H9 (cell line): ENCODE measurements around the gene KIAA1671. TPM values are rescaled to one million over a fixed set of nuclear protein-coding genes. Genes with fewer than 3 reads are reported as not detected.

Source experiments
- DNase-seq: peaks from one replicate; pipeline ENCODE4 v3.0.0-alpha.2; 2017
- H2AFZ ChIP-seq: one replicate; pipeline ENCODE4 v1.6.1; 2013; ENCODE audit warnings: mild to moderate bottlenecking, low read length, control low read depth, moderate library complexity
- H2AK5ac ChIP-seq: 2 replicates; pipeline ENCODE4 v1.6.1; 2013; ENCODE audit warnings: low read length, control low read depth, mixed read lengths; ENCODE audit not compliant: insufficient read length
- H2BK120ac ChIP-seq: one replicate; pipeline ENCODE4 v1.6.1; 2013; ENCODE audit warnings: low read depth, mild to moderate bottlenecking, low read length, control low read depth, inconsistent platforms; ENCODE audit not compliant: poor library complexity, severe bottlenecking
- H2BK12ac ChIP-seq: 2 replicates; pipeline ENCODE4 v1.6.1; 2013; ENCODE audit warnings: low read length, control low read depth, mixed read lengths, low read depth; ENCODE audit not compliant: insufficient read length
- H2BK15ac ChIP-seq: 2 replicates; pipeline ENCODE4 v1.6.1; 2013; ENCODE audit warnings: low read depth, low read length, control low read depth
- H2BK20ac ChIP-seq: one replicate; pipeline ENCODE4 v1.6.1; 2013; ENCODE audit warnings: low read depth, mild to moderate bottlenecking, low read length, control low read depth, inconsistent platforms; ENCODE audit not compliant: poor library complexity, severe bottlenecking
- H2BK5ac ChIP-seq: 2 replicates; pipeline ENCODE4 v1.6.1; 2013; ENCODE audit warnings: low read length, control low read depth, mixed read lengths; ENCODE audit not compliant: insufficient read length
- H3K14ac ChIP-seq: 2 replicates; pipeline ENCODE4 v1.6.1; 2013; ENCODE audit warnings: low read length, control low read depth; ENCODE audit not compliant: insufficient read depth
- H3K18ac ChIP-seq: 2 replicates; pipeline ENCODE4 v1.6.1; 2013; ENCODE audit warnings: low read depth, mild to moderate bottlenecking, mixed read lengths, low read length, control low read depth; ENCODE audit not compliant: insufficient read length
- H3K23ac ChIP-seq: 2 replicates; pipeline ENCODE4 v1.6.1; 2013; ENCODE audit warnings: low read length, control low read depth, mixed read lengths, low read depth; ENCODE audit not compliant: insufficient read length
- H3K23me2 ChIP-seq: 2 replicates; pipeline ENCODE4 v1.6.1; 2013; ENCODE audit warnings: low read depth, mild to moderate bottlenecking, mixed read lengths, low read length, control low read depth; ENCODE audit not compliant: insufficient read length, poor library complexity, severe bottlenecking
- H3K27ac ChIP-seq: 2 replicates; pipeline ENCODE4 v1.5.1; 2013; ENCODE audit warnings: low read length, control low read depth, mixed read lengths, low read depth; ENCODE audit not compliant: insufficient read length
- H3K27me3 ChIP-seq: 2 replicates; pipeline ENCODE4 v1.6.1; 2013; ENCODE audit warnings: low read length, control low read depth, inconsistent platforms; ENCODE audit not compliant: insufficient read depth
- H3K4ac ChIP-seq: 2 replicates; pipeline ENCODE4 v1.6.1; 2013; ENCODE audit warnings: low read depth, mild to moderate bottlenecking, control low read depth, inconsistent platforms, low read length, moderate library complexity
- H3K4me1 ChIP-seq: 2 replicates; pipeline ENCODE4 v1.6.1; 2013; ENCODE audit warnings: low read length, control low read depth, inconsistent platforms; ENCODE audit not compliant: insufficient read depth
- H3K4me2 ChIP-seq: 2 replicates; pipeline ENCODE4 v1.6.1; 2013; ENCODE audit warnings: low read length, control low read depth, mixed read lengths; ENCODE audit not compliant: insufficient read length, insufficient read depth
- H3K56ac ChIP-seq: 2 replicates; pipeline ENCODE4 v1.6.1; 2013; ENCODE audit warnings: low read depth, mild to moderate bottlenecking, mixed read lengths, low read length, control low read depth; ENCODE audit not compliant: insufficient read length
- H3K79me1 ChIP-seq: 2 replicates; pipeline ENCODE4 v1.6.1; 2013; ENCODE audit warnings: low read depth, mild to moderate bottlenecking, moderate library complexity, low read length, control low read depth, inconsistent platforms; ENCODE audit not compliant: insufficient read depth, poor library complexity, severe bottlenecking
- H3K79me2 ChIP-seq: 2 replicates; pipeline ENCODE4 v1.6.1; 2013; ENCODE audit warnings: low read length, control low read depth, inconsistent platforms; ENCODE audit not compliant: insufficient read depth
- H3K9ac ChIP-seq: 2 replicates; pipeline ENCODE4 v1.6.1; 2013; ENCODE audit warnings: low read length, control low read depth, mixed read lengths; ENCODE audit not compliant: insufficient read length; ENCODE audit errors: extremely low read depth
- H3K9me3 ChIP-seq: one replicate; pipeline ENCODE4 v1.6.1; 2013; ENCODE audit warnings: low read depth, low read length, inconsistent platforms; ENCODE audit not compliant: control insufficient read depth
- H3T11ph ChIP-seq: one replicate; pipeline ENCODE4 v1.6.1; 2013; ENCODE audit warnings: mild to moderate bottlenecking, low read length, control low read depth, inconsistent platforms
- H4K20me1 ChIP-seq: one replicate; pipeline ENCODE4 v1.6.1; 2013; ENCODE audit not compliant: control insufficient read depth, insufficient read length, insufficient read depth
- H4K5ac ChIP-seq: 2 replicates; pipeline ENCODE4 v1.6.1; 2013; ENCODE audit warnings: low read depth, mild to moderate bottlenecking, mixed read lengths, low read length, control low read depth; ENCODE audit not compliant: insufficient read length
- H4K8ac ChIP-seq: replicated peaks from 2 replicates; pipeline ENCODE4 v1.6.1; 2013; ENCODE audit warnings: low read length, control low read depth, mixed read lengths, low read depth; ENCODE audit not compliant: insufficient read length
- H4K91ac ChIP-seq: 2 replicates; pipeline ENCODE4 v1.6.1; 2013; ENCODE audit warnings: low read depth, mild to moderate bottlenecking, moderate library complexity, mixed read lengths, low read length, control low read depth; ENCODE audit not compliant: insufficient read length
- H3K27ac Mint-ChIP-seq, 3 experiments: 2 replicates in 2 of 3; 3 replicates in 1 of 3; pipeline ENCODE4 v1.8.0; 2020 to 2021; ENCODE audit warnings: mixed read lengths in 3 of 3, mild to moderate bottlenecking in 1 of 3, moderate library complexity in 1 of 3
- H3K27me3 Mint-ChIP-seq: 2 replicates; pipeline ENCODE4 v1.8.0; 2021; ENCODE audit warnings: low read depth, mild to moderate bottlenecking, moderate library complexity, mixed read lengths
- H3K36me3 Mint-ChIP-seq, 3 experiments: 2 replicates in 2 of 3; 3 replicates in 1 of 3; pipeline ENCODE4 v1.8.0; 2020 to 2021; ENCODE audit warnings: low read depth in 3 of 3, mixed read lengths in 3 of 3; ENCODE audit not compliant: insufficient read depth in 1 of 3
- H3K4me1 Mint-ChIP-seq, 2 experiments: 2 replicates each; pipeline ENCODE4 v1.8.0; 2020; ENCODE audit warnings: mixed read lengths in 2 of 2
- H3K4me3 Mint-ChIP-seq, 2 experiments: 2 replicates in 1 of 2; 3 replicates in 1 of 2; pipeline ENCODE4 v1.8.0; 2020 to 2021; ENCODE audit warnings: mild to moderate bottlenecking in 2 of 2, mixed read lengths in 2 of 2, moderate library complexity in 1 of 2
- H3K9me3 Mint-ChIP-seq, 2 experiments: 2 replicates in 1 of 2; 3 replicates in 1 of 2; pipeline ENCODE4 v1.8.0; 2020; ENCODE audit warnings: mild to moderate bottlenecking in 2 of 2, mixed read lengths in 2 of 2, moderate library complexity in 1 of 2
- CTCF ChIP-seq: fragments of 200-600 bp; sonication (generic); conservative IDR thresholded peaks from 3 replicates; pipeline ENCODE4 v1.8.0; 2021; ENCODE audit warnings: antibody characterized with exemption, mild to moderate bottlenecking
- WGBS: extraction: QIAGEN DNeasy Blood & Tissue Kit; methylation state at CpG from one replicate; pipeline ENCODE4 v1.1.7; 2013; ENCODE audit warnings: missing lambda C conversion rate, low lambda C conversion rate, mixed read lengths; ENCODE audit not compliant: insufficient read length; ENCODE audit errors: extremely low coverage; 5-methylcytosine and 5-hydroxymethylcytosine counted together
- total RNA-seq: library from RNA; stranded (reverse); gene quantifications from 2 replicates; pipeline ENCODE4 v1.2.1, GENCODE V29; 2021

KIAA1671 gene
- total RNA-seq, 1 experiment from 2014 or later, result 22.6 TPM

DNA sequence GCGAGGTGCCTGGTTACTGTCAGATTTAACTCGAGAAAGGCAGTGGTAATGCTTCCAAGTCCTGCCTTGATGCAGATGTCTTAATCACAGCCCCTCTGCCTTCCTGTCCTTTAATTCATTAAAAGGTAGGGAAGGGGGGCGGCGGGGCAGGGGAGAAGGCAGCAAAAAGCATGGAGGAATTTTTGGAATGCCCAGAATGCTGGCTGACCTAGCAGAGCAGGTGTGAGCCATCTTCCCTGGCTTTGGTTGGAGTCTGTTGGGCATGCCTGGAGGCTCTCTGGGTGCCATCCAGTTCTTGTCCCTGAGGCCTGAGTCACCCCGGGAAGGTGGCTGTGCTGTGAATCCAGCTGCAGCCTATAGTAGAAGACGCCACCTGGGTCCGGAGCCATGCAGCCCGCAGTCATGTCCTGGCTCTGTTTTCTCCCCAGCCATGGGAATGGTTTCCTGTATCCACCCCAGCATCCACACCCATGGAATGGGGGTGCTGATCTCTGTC, 15.6 kb downstream of the KIAA1671 start:
- 0 out of 2 replicates have a peak, but pooled peaks cover 3% of the 10 kb centered on the region for H3K79me2 ChIP-seq
- peak overlapping the region; percentile 82 for H4K91ac ChIP-seq
- H3K9me3 ChIP-seq, result no peaks in the 10 kb centered on the region
- peak overlapping the region; percentile 19 for H4K8ac ChIP-seq
- H3K4me1 Mint-ChIP-seq, result peaks cover 44 to 50% of the 10 kb centered on the region in 2 experiments
- H3K56ac ChIP-seq, result no peak overlapping the region
- H3K27me3 Mint-ChIP-seq, result no peaks in the 10 kb centered on the region
- H4K5ac ChIP-seq, result peak overlapping the region; percentile 59
- peak overlapping the region; percentile 100 for H2BK12ac ChIP-seq
- H3K4me2 ChIP-seq, result no peak overlapping the region
- H2BK120ac ChIP-seq, result peak overlapping the region; percentile 83
- no peaks in the 10 kb centered on the region for H3K79me1 ChIP-seq
- no peaks in the 10 kb centered on the region for H3K23me2 ChIP-seq
- H3T11ph ChIP-seq, result no peak overlapping the region
- no peak overlapping the region for H2BK20ac ChIP-seq
- H4K20me1 ChIP-seq, result no peaks in the 10 kb centered on the region
- H2BK5ac ChIP-seq, result peak overlapping the region; percentile 26
- DNase-seq, result peak; percentile 94
- no peak overlapping the region for H2AFZ ChIP-seq
- H3K4me1 ChIP-seq, result peaks cover 12% of the 10 kb centered on the region
- no peak overlapping the region for H3K4me3 Mint-ChIP-seq
- H3K9me3 Mint-ChIP-seq, result no peaks in the 10 kb centered on the region
- H3K27ac Mint-ChIP-seq, result peak overlapping the region; percentile 52 to 98 (median 85); a peak in 6 of 7 replicates
- H3K27ac ChIP-seq, result peak overlapping the region; percentile 79
- WGBS, result no CpG with 5 or more reads among the region's 8 CpGs
- TF ChIP-seq CTCF, result no peak
- H3K9ac ChIP-seq, result no peak overlapping the region
- peak overlapping the region; percentile 62 for H3K14ac ChIP-seq
- H3K4ac ChIP-seq, result peak overlapping the region; percentile 86
- no peak overlapping the region for H2BK15ac ChIP-seq
- no peak overlapping the region for H3K23ac ChIP-seq
- H3K27me3 ChIP-seq, result no peaks in the 10 kb centered on the region
- peak overlapping the region; percentile 90 for H3K18ac ChIP-seq
- H3K36me3 Mint-ChIP-seq, result peaks cover 0 to 7% (median 3%) of the 10 kb centered on the region in 3 experiments; a peak in 3 of 7 replicates
- peak overlapping the region; percentile 52 for H2AK5ac ChIP-seq
